HepG2 (cell line): ENCODE results near the gene CD4. TPM values are rescaled to one million over a fixed set of nuclear protein-coding genes. Genes with fewer than 3 reads are reported as not detected.

Source experiments
- ARNT2 ChIP-seq: sonication (generic); formaldehyde crosslinking; IDR thresholded peaks from 2 replicates; pipeline ENCODE4 v1.8.0; 2022; ENCODE audit warnings: mild to moderate bottlenecking, low read depth, missing genetic modification reagents, moderate library complexity
- ATF7-NPFF ChIP-seq: sonication (generic); formaldehyde crosslinking; IDR thresholded peaks from 2 replicates; pipeline ENCODE4 v1.8.1; 2023; ENCODE audit warnings: mild to moderate bottlenecking, low read depth, missing genetic modification reagents, moderate library complexity
- ATRX ChIP-seq: sonication (generic); formaldehyde crosslinking; IDR thresholded peaks from 2 replicates; pipeline ENCODE4 v1.4.0; 2020; ENCODE audit warnings: missing genetic modification reagents, borderline replicate concordance
- DNMT1 ChIP-seq: sonication (generic); formaldehyde crosslinking; IDR thresholded peaks from 2 replicates; pipeline ENCODE4 v1.5.1; 2020; ENCODE audit warnings: mild to moderate bottlenecking, missing genetic modification reagents
- HIVEP1 ChIP-seq: sonication (generic); formaldehyde crosslinking; IDR thresholded peaks from 2 replicates; pipeline ENCODE4 v1.4.0; 2020; ENCODE audit warnings: mild to moderate bottlenecking, missing genetic modification reagents
- KDM5A ChIP-seq: fragments of 200-600 bp; sonication (generic); IDR thresholded peaks from 2 replicates; pipeline ENCODE4 v1.7.0; 2018; ENCODE audit warnings: antibody characterized with exemption, mild to moderate bottlenecking, low read length, borderline replicate concordance
- MAF1 ChIP-seq: sonication (generic); formaldehyde crosslinking; IDR thresholded peaks from 2 replicates; pipeline ENCODE4 v1.5.0; 2020; ENCODE audit warnings: missing genetic modification reagents, borderline replicate concordance
- MED1 ChIP-seq: sonication (generic); formaldehyde crosslinking; IDR thresholded peaks from 2 replicates; pipeline ENCODE4 v1.4.0; 2020; ENCODE audit warnings: missing genetic modification reagents
- NCOA1 ChIP-seq: sonication (generic); formaldehyde crosslinking; IDR thresholded peaks from 2 replicates; pipeline ENCODE4 v1.9.0; 2021; ENCODE audit warnings: missing genetic modification reagents
- NFIB ChIP-seq: sonication (generic); formaldehyde crosslinking; IDR thresholded peaks from 2 replicates; pipeline ENCODE4 v1.9.0; 2021; ENCODE audit warnings: missing genetic modification reagents, mild to moderate bottlenecking, borderline replicate concordance
- NR1H2 ChIP-seq: sonication (generic); formaldehyde crosslinking; IDR thresholded peaks from 2 replicates; pipeline ENCODE4 v1.8.1; 2022; ENCODE audit warnings: low read depth, missing genetic modification reagents, borderline replicate concordance
- NR2C2 ChIP-seq: sonication (generic); formaldehyde crosslinking; IDR thresholded peaks from 2 replicates; pipeline ENCODE4 v1.4.0; 2020; ENCODE audit warnings: missing genetic modification reagents, mild to moderate bottlenecking, moderate library complexity, borderline replicate concordance
- PAF1 ChIP-seq: IDR thresholded peaks from 2 replicates; pipeline ENCODE4 v1.6.1; 2016; ENCODE audit warnings: missing genetic modification reagents, missing compliant biosample characterization
- RXRA ChIP-seq: sonication (generic); formaldehyde crosslinking; IDR thresholded peaks from 2 replicates; pipeline ENCODE4 v1.5.1; 2020; ENCODE audit warnings: missing genetic modification reagents
- SALL1 ChIP-seq: sonication (generic); formaldehyde crosslinking; IDR thresholded peaks from 2 replicates; pipeline ENCODE4 v1.8.0; 2022; ENCODE audit warnings: mild to moderate bottlenecking, missing genetic modification reagents
- SIN3A ChIP-seq: IDR thresholded peaks from 2 replicates; pipeline ENCODE4 v1.6.1; 2011; ENCODE audit warnings: low read depth, mild to moderate bottlenecking, control low read depth, low read length, borderline replicate concordance
- SIX4 ChIP-seq: sonication (generic); formaldehyde crosslinking; IDR thresholded peaks from 2 replicates; pipeline ENCODE4 v1.4.0; 2020; ENCODE audit warnings: missing genetic modification reagents
- SNAPC2 ChIP-seq: sonication (generic); formaldehyde crosslinking; IDR thresholded peaks from 2 replicates; pipeline ENCODE4 v1.8.1; 2022; ENCODE audit warnings: mild to moderate bottlenecking, missing genetic modification reagents
- ZBTB33 ChIP-seq: sonication (generic); formaldehyde crosslinking; IDR thresholded peaks from 2 replicates; pipeline ENCODE4 v1.4.0; 2020; ENCODE audit warnings: missing genetic modification reagents
- ZBTB42 ChIP-seq: sonication (generic); formaldehyde crosslinking; IDR thresholded peaks from 2 replicates; pipeline ENCODE4 v1.5.0; 2020; ENCODE audit warnings: mild to moderate bottlenecking, missing genetic modification reagents
- ZBTB46 ChIP-seq: sonication (generic); formaldehyde crosslinking; IDR thresholded peaks from 2 replicates; pipeline ENCODE4 v1.4.0; 2020; ENCODE audit warnings: mild to moderate bottlenecking, missing genetic modification reagents, borderline replicate concordance
- ZBTB7A ChIP-seq: sonication (generic); formaldehyde crosslinking; IDR thresholded peaks from 2 replicates; pipeline ENCODE4 v1.8.0; 2022; ENCODE audit warnings: mild to moderate bottlenecking, missing genetic modification reagents
- ZNF138 ChIP-seq: sonication (generic); formaldehyde crosslinking; IDR thresholded peaks from 2 replicates; pipeline ENCODE4 v1.5.0; 2020; ENCODE audit warnings: mild to moderate bottlenecking, low read depth, missing genetic modification reagents
- ZNF232 ChIP-seq: sonication (generic); formaldehyde crosslinking; IDR thresholded peaks from 2 replicates; pipeline ENCODE4 v1.4.0; 2020; ENCODE audit warnings: missing genetic modification reagents, borderline replicate concordance
- ZNF616 ChIP-seq: sonication (generic); formaldehyde crosslinking; IDR thresholded peaks from 2 replicates; pipeline ENCODE4 v1.5.0; 2020; ENCODE audit warnings: low read depth, mild to moderate bottlenecking, missing genetic modification reagents
- ZNF792 ChIP-seq: IDR thresholded peaks from 2 replicates; pipeline ENCODE4 v1.6.1; 2016
- ZZZ3 ChIP-seq: sonication (generic); formaldehyde crosslinking; IDR thresholded peaks from 2 replicates; pipeline ENCODE4 v1.4.0; 2020; ENCODE audit warnings: missing genetic modification reagents, mild to moderate bottlenecking, borderline replicate concordance
- polyA plus RNA-seq, 8 experiments: library from polyadenylated mRNA; depleted of rRNA in 3 of 8; stranded (reverse) in 7 of 8; unstranded in 1 of 8; fragments of >200 nt; fragmentation: Illumina TruSeq in 4 of 8; extraction: Trizol in 4 of 8; gene quantifications; 2 replicates each; pipeline versions ENCODE4 v1.2.1 to v1.2.3, GENCODE V29; 2011 to 2016; ENCODE audit warnings: low read depth in 4 of 8, missing spikeins in 1 of 8, mixed read lengths in 1 of 8; ENCODE audit not compliant: insufficient read depth in 1 of 8
- total RNA-seq, 5 experiments: library from RNA; depleted of rRNA; stranded (reverse); fragments of >200 nt; fragmentation: Illumina TruSeq; extraction: Trizol; gene quantifications; 2 replicates each; pipeline ENCODE4 v1.2.3, GENCODE V29; 2016; ENCODE audit warnings: low read depth in 1 of 5

CD4 gene
- total and polyA plus RNA-seq, 2 of the 13 experiments (the other 11 are each of a cell fraction or from before 2014, with no cell fraction given), result 0.07 to 0.95 TPM

- TF ChIP-seq ZNF138 (CRISPR knock-in tag), result no peak
- TF ChIP-seq ZBTB46 (CRISPR knock-in tag), result no peak
- TF ChIP-seq MAF1 (CRISPR knock-in tag), result no peak
- TF ChIP-seq ARNT2, result 0 out of 2 replicates have a peak, but pooled peaks have one; percentile 55
- 0 out of 2 replicates have a peak, but pooled peaks have one; percentile 3 for TF ChIP-seq SNAPC2 (CRISPR knock-in tag)
- TF ChIP-seq ZNF232 (CRISPR knock-in tag), result no peak
- 0 out of 2 replicates have a peak, but pooled peaks have one; percentile 29 for TF ChIP-seq HIVEP1 (CRISPR knock-in tag)
- TF ChIP-seq DNMT1 (CRISPR knock-in tag), result no peak
- peak; percentile 41; the same call in 1 of the 2 replicates for TF ChIP-seq SIN3A
- TF ChIP-seq ZBTB33 (CRISPR knock-in tag), result no peak
- no peak for TF ChIP-seq NR2C2 (CRISPR knock-in tag)
- TF ChIP-seq ZBTB42 (CRISPR knock-in tag), result no peak
- TF ChIP-seq RXRA (CRISPR knock-in tag), result no peak
- TF ChIP-seq ATF7-NPFF, result no peak
- TF ChIP-seq PAF1, result no peak
- no peak for TF ChIP-seq ZNF792 (CRISPR knock-in tag)
- TF ChIP-seq SIX4 (CRISPR knock-in tag), result no peak
- no peak for TF ChIP-seq NCOA1
- TF ChIP-seq NFIB (CRISPR knock-in tag), result no peak
- no peak for TF ChIP-seq MED1 (CRISPR knock-in tag)
- TF ChIP-seq ATRX (CRISPR knock-in tag), result no peak
- TF ChIP-seq ZNF616, result no peak
- no peak for TF ChIP-seq NR1H2
- no peak for TF ChIP-seq KDM5A
- TF ChIP-seq ZZZ3 (CRISPR knock-in tag), result no peak
- TF ChIP-seq SALL1 (CRISPR knock-in tag), result no peak; the same call in 1 of the 2 replicates
- 0 out of 2 replicates have a peak, but pooled peaks have one; percentile 42 for TF ChIP-seq ZBTB7A (CRISPR knock-in tag)
These were observed 25.1 kb upstream of the CD4 start (continued) for GRCh38 chr12:6764011-6764828.
